ENCODE data around the gene SLC7A8. TPM values are rescaled to one million over a fixed set of nuclear protein-coding genes. Genes with fewer than 3 reads are reported as not detected.

Gene SLC7A8
- total and polyA plus RNA-seq, 2 donors (not counting 1 experiment from before 2014, with no cell fraction given), result 1.4 to 10.2 TPM

- Histone ChIP-seq H3K9me3 (ENCODE audit: control insufficient read depth, insufficient read depth, low read depth, low read length) (no peaks in the 10 kb centered on the region), H2AFZ (ENCODE audit: low read length) (no peak overlapping the region)
- DNase-seq (ENCODE audit: low read depth in 2 of 2), result no peak
Measured at GRCh38 chr14:23217032-23218020, 33.9 kb upstream of the SLC7A8 start.

GRCh38 chr14:23215421-23215820 is 32.0 kb upstream of the SLC7A8 start:
- no peaks in the 10 kb centered on the region for H3K4me1 ChIP-seq (ENCODE audit: control insufficient read depth, extremely low read depth, insufficient read depth, low read length)
- H3K9ac ChIP-seq (ENCODE audit: insufficient read depth, low read length), result no peak overlapping the region
- no peaks in the 10 kb centered on the region for H3K79me2 ChIP-seq (ENCODE audit: control insufficient read depth, insufficient read depth, low read length)
- H3K4me3 ChIP-seq (replicated peaks in 1 of 4; ENCODE audit: control extremely low read depth in 1 of 4, insufficient read depth in 1 of 4, low read depth in 3 of 4, low read length in 4 of 4), result no peak overlapping the region
- H3K27ac ChIP-seq (ENCODE audit: insufficient read depth, low read length), result no peak overlapping the region
- no peak for TF ChIP-seq CTCF (conservative IDR thresholded peaks at IDR 0.05 in 1 of 2, IDR thresholded peaks at IDR 0.05 in 1 of 2; ENCODE audit: low read depth in 1 of 2, low read length in 2 of 2)
- TF ChIP-seq EZH2 (IDR thresholded peaks at IDR 0.05; ENCODE audit: low read length, missing control alignments), result no peak
- H3K9me3 ChIP-seq (ENCODE audit: control insufficient read depth, insufficient read depth, low read depth, low read length), result no peaks in the 10 kb centered on the region
- DNase-seq (ENCODE audit: low read depth in 2 of 2), result no peak
- H4K20me1 ChIP-seq (ENCODE audit: control insufficient read depth, extremely low read depth, insufficient read depth, low read length), result no peaks in the 10 kb centered on the region
- no peak overlapping the region for H3K4me2 ChIP-seq (ENCODE audit: extremely low read depth, insufficient read depth, low read length)
- no peaks in the 10 kb centered on the region for H3K36me3 ChIP-seq (ENCODE audit: control insufficient read depth, insufficient read depth, low read length)
- H3K27me3 ChIP-seq (ENCODE audit: control insufficient read depth, insufficient read depth, low read length), result peaks cover 2% of the 10 kb centered on the region
- no peak overlapping the region for H2AFZ ChIP-seq (ENCODE audit: low read length)

More at GRCh38 chr14:23217032-23218020, 33.9 kb upstream of the SLC7A8 start:
- Histone ChIP-seq H3K79me2 (ENCODE audit: control insufficient read depth, insufficient read depth, low read length) (no peaks in the 10 kb centered on the region), H3K9ac (ENCODE audit: insufficient read depth, low read length) (no peak overlapping the region), H3K4me3 (replicated peaks in 1 of 4; ENCODE audit: control extremely low read depth in 1 of 4, insufficient read depth in 1 of 4, low read depth in 3 of 4, low read length in 4 of 4) (no peak overlapping the region), H3K36me3 (ENCODE audit: control insufficient read depth, insufficient read depth, low read length) (no peaks in the 10 kb centered on the region), H3K27ac (ENCODE audit: insufficient read depth, low read length) (no peak overlapping the region), H3K4me1 (ENCODE audit: control insufficient read depth, extremely low read depth, insufficient read depth, low read length) (no peaks in the 10 kb centered on the region), H3K27me3 (ENCODE audit: control insufficient read depth, insufficient read depth, low read length) (peaks cover 2% of the 10 kb centered on the region), H4K20me1 (ENCODE audit: control insufficient read depth, extremely low read depth, insufficient read depth, low read length) (no peaks in the 10 kb centered on the region), H3K4me2 (ENCODE audit: extremely low read depth, insufficient read depth, low read length) (no peak overlapping the region)
- TF ChIP-seq CTCF (conservative IDR thresholded peaks at IDR 0.05 in 1 of 2, IDR thresholded peaks at IDR 0.05 in 1 of 2; ENCODE audit: low read depth in 1 of 2, low read length in 2 of 2), result no peak
- TF ChIP-seq EZH2 (IDR thresholded peaks at IDR 0.05; ENCODE audit: low read length, missing control alignments), result no peak

- Histone ChIP-seq H3K27me3 (ENCODE audit: control insufficient read depth, insufficient read depth, low read length) (peaks cover 2% of the 10 kb centered on the region), H3K9ac (ENCODE audit: insufficient read depth, low read length) (no peak overlapping the region), H4K20me1 (ENCODE audit: control insufficient read depth, extremely low read depth, insufficient read depth, low read length) (no peaks in the 10 kb centered on the region), H3K4me2 (ENCODE audit: extremely low read depth, insufficient read depth, low read length) (no peak overlapping the region), H3K36me3 (ENCODE audit: control insufficient read depth, insufficient read depth, low read length) (no peaks in the 10 kb centered on the region), H3K4me3 (replicated peaks in 1 of 4; ENCODE audit: control extremely low read depth in 1 of 4, insufficient read depth in 1 of 4, low read depth in 3 of 4, low read length in 4 of 4) (no peak overlapping the region), H3K4me1 (ENCODE audit: control insufficient read depth, extremely low read depth, insufficient read depth, low read length) (no peaks in the 10 kb centered on the region), H3K79me2 (ENCODE audit: control insufficient read depth, insufficient read depth, low read length) (no peaks in the 10 kb centered on the region), H3K9me3 (ENCODE audit: control insufficient read depth, insufficient read depth, low read depth, low read length) (no peaks in the 10 kb centered on the region), H2AFZ (ENCODE audit: low read length) (no peak overlapping the region), H3K27ac (ENCODE audit: insufficient read depth, low read length) (no peak overlapping the region)
- TF ChIP-seq EZH2 (IDR thresholded peaks at IDR 0.05; ENCODE audit: low read length, missing control alignments), result no peak
- no peak for TF ChIP-seq CTCF (conservative IDR thresholded peaks at IDR 0.05 in 1 of 2, IDR thresholded peaks at IDR 0.05 in 1 of 2; ENCODE audit: low read depth in 1 of 2, low read length in 2 of 2)
- DNase-seq (ENCODE audit: low read depth in 2 of 2), result peak; percentile 33 to 70
Measured at GRCh38 chr14:23209651-23210423, 26.4 kb upstream of the SLC7A8 start.
